Stromal cell of bone marrow (primary cell): ENCODE measurements around the gene GOPC.
A peak's percentile ranks its signal among the peaks of the same experiment; 100 is the strongest.
"Not testable (repeated sequence)": the region's sequence is repeated elsewhere in the genome, so short reads cannot be mapped to it uniquely, and the experiment has no call there.

Experiments used
- DNase-seq: peaks from one replicate; pipeline ENCODE4 v3.0.0-alpha.2; 2012; ENCODE audit warnings: low read depth

GOPC gene

DNA sequence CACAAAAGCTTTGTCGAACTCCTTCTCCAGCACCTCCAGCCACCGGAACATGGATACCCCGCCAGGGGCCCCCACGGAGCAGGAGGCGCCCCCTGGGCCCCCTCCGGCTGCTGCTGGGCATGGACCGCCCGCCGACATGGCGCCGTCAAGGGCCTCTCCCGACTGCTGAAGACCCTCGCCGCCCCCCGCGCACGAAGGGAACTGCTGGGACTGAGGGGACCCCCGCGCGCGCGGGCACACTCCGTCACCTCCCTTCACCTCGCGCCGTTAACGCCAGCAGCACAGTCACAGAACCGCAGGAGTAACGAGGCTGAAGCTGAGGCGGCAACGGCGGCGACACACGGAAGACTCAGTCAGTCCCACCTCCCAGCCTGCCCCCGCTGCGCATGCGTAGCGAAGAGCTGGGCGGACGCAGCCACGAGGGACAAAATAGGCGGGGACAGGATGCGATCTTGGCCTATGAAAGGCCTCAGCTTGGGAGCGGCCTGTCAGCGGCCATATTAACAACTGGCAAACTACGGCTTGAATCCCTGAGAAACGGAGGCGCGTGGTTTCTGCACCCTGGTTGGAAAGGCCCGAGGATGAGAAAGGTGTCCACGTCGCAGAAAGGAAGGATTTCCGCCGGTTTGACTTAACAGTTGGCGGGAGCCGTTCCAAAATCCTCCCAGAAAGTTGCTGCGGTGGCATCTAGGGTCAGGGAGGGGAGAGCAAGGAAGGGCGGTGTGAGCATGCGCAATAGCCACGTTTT, at the start of gene GOPC:
TSS of gene GOPC (minus strand) at position 361 of the 748 bp plus-strand sequence. CDS start at position 138, 223 bp downstream.
- peak; percentile 98 for DNase-seq

GRCh38 chr6:117651984-117652383, 49.7 kb upstream of the GOPC start:
- DNase-seq, result not testable (repeated sequence)

- no peak for DNase-seq
Observed at GRCh38 chr6:117642976-117643375, 40.7 kb upstream of the GOPC start.

GRCh38 chr6:117637770-117638169, 35.5 kb upstream of the GOPC start:
- no peak for DNase-seq

DNA sequence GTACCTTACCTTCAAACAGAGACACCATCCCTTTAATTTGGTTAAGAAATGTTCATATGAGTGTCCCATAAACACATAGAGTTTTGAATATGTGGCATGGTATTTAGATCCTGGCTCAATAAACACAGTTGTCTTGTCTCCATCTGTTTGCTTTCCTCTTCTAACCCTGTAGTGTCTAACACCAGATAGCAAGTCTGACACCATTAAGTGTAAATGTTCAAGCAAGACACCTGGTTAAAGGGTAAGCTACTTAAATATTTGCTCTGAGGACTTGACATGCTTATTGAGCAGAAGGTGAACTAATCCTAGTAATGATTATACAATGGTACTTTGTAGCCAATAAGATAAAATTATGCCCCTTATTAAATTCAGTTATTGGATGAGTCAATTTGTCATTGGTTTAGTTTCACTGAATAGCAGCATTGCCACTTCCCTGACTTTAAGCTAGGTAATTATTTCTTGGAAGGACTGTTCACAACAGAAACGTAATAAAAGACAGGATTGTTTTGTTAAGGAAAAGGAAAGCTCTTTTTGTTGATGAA, 26.9 kb upstream of the GOPC start:
- no peak for DNase-seq

GRCh38 chr6:117627533-117627932, 25.2 kb upstream of the GOPC start:
- DNase-seq, result no peak

- no peak for DNase-seq
Observed at GRCh38 chr6:117624869-117625481, 22.7 kb upstream of the GOPC start.

GRCh38 chr6:117619178-117619577, 16.9 kb upstream of the GOPC start:
- no peak for DNase-seq

DNA sequence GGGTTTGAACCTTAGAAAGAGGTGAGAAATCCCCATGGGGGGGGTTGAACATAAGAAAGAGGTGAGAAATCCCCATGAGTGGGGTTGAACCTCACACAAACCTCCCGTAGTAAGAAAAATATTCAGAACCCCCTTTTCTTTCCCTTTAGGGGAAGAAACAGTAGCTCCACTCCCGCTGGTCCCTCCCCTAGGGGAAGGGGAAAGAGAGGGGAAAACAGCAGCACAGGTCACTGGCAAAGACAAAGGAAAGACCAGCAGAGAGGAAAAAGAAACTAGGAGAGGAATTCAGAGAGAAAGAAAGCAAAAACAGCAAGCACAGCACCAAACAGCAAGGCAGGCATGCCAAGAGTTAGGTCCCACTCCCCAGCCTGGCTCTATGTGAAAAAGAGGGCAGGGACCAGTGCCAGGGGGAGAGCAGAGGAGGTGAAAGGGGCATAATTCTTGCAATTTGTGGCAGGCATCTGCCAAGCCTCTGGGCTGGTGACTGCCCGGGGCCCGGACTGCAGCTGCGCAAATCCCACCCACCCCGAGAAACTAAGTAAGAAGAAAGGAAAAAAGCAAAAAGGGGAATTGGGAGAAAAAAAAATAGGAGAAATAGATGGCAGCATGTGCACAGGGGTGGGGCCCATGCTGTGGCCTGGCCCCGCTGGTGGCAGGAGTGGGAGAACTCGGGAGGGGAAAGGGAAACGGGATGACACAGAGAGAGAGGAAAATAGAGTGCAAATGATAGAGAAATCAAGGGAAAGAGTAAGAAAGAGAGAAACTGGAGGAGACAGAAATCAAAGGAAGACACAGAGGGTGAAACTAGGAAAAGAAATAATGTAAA, 15.1 kb upstream of the GOPC start:
- DNase-seq, result no peak

- no peak for DNase-seq
Observed at GRCh38 chr6:117616391-117617209, 14.3 kb upstream of the GOPC start.

- DNase-seq, result peak; percentile 9
Observed at GRCh38 chr6:117615750-117616390, 13.6 kb upstream of the GOPC start.

DNA sequence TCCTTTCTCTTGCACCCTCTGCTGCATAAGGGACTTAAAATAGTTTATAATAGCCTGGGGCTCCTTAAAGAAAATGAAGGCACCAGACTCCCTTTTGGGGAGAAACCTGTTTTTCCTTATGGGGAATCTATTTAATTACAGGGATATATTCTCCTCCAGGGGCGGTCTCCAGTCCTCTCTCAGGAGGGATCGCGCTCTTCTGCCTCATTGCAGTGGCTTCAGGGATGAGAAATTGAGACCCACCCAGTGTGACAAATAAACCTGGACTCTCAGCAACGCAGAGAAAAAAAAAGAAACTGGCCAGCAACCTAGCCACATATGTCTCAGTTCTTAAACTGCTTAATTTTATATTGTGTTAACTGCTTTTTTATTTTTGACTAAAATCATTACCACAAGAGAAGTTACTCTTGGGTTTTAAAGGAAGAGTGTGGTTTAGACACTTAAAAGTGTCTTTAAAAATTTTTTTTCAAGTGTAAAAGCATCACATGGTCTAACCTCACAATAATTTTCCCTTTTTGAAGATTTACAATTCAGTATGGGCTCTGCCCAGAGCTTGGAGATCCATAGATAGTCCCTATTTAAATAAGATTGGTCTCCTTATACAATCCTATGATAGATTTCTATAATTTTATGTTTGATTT, 11.7 kb upstream of the GOPC start:
- no peak for DNase-seq

- DNase-seq, result no peak
Observed at GRCh38 chr6:117607511-117607910, 5.2 kb upstream of the GOPC start.

- DNase-seq, result peak; percentile 44
Observed at GRCh38 chr6:117605169-117605826, 3.0 kb upstream of the GOPC start.

- DNase-seq, result no peak
Observed at GRCh38 chr6:117603821-117604220, 1.5 kb upstream of the GOPC start.

DNA sequence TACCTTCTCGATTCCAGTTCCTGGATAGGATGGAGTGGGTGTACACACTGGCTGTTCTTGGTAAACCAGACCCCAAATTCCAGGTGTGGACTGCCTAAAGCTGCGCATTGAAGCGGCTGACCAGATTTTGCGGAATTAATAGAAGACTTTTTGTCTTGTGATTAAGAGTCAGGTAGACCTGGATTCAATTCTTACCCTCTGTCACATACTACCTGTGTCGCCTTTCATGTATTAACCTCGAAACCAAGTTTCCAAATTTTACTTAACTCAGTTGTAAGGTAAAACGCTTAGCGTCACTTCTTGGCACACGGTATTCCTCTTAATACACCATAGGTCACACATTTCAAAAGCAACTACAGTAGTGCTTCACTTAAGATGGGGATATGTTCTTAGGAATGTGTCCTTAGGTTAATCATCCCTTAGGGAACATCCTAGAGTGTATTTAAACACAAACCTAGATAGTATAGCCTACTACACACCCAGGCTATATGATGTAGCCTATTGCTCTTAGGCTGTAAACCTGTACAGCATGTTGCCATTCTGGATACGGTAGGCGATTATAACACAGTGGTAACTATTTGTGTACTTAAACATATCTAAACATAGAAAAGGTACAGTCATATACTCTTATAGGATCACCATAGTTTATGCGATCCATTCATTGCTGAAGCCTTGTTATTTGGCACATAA, 733 bp upstream of the GOPC start:
- DNase-seq, result no peak

DNA sequence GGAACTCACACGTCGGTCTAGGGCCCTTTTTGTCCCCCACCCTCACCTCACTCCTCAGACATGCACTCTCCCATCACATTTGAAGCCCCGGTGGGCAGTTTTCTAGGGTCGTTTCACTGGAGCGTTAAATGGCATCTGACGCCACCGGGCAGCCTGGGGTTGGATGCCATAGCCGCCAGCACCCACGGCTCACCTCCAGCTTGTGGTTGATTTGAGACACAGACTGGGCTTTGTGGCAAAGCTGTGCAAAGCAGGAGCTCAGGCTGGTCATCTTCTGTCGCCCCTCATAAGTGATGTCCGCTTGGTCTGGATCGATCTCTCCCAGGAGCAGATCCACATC, 530 bp downstream of the GOPC start:
- DNase-seq, result no peak

DNA sequence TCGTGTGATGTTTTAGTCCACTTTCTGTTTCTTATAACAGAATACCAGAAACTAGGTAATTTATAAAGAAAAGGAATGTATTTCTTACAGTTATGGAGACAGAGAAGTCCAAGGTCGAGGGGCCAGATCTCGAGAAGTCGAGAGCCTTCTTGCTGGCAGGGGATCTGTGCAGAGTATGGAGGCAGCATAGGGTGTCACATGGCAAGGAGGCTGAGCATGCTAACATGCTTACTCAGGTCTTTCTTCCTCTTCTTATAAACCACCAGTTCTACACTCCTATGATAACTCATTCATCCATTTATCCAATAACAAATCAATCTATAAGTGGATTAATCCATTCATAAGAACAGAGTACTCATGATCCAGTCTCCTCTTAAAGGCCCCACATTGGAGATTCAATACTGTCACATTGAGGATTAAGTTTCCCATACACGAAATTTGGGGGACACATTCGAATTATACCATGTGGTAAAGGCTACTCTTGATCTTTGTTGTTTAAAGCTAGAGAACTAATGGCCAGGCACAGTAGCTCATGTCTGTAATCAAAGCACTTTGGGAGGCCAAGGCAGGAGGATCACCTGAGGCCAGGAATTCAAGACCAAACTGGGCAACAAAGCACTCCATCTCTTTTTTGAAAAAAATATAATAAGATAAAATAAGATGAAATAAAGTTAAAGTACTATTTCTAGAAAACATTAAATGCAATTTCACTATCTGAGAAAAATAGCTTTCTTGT, 2.1 kb downstream of the GOPC start:
- DNase-seq, result no peak

DNA sequence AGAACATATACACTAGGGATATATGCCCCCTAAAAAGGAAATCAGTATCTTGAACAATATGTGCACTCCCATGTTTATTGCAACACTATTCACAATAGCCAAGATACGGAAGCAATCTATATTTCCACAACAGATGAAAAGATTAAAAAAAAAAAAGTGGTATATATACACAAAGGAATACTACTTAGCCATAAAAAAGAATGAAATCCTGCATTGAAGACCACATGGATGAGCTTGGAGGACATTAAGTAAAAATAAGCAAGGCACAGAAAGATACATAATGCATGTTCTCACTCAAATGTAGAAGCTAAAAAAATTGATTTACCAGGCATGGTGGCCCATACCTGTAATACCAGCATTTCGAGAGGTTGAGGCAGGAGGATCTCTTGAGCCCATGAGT, 4.6 kb downstream of the GOPC start:
- DNase-seq, result no peak
